ENCODE data around the gene PTCH2.

The PTCH2 gene

GRCh38 chr1:44854970-44855369 is 11.9 kb upstream of the PTCH2 start:
- TF ChIP-seq CTCF (IDR thresholded peaks at IDR 0.05; ENCODE audit: low read depth, low read length, missing control alignments) = no peak
- no peak for DNase-seq (ENCODE audit: extremely low read depth, low read depth)
- no peak overlapping the region for H3K4me3 ChIP-seq (replicated peaks; ENCODE audit: low read depth, low read length)

- no peak for TF ChIP-seq CTCF (IDR thresholded peaks at IDR 0.05; ENCODE audit: low read depth, low read length, missing control alignments)
- no peak for DNase-seq (ENCODE audit: extremely low read depth, low read depth)
- no peak overlapping the region for H3K4me3 ChIP-seq (replicated peaks; ENCODE audit: low read depth, low read length)
These were observed 10.1 kb upstream of the PTCH2 start for GRCh38 chr1:44853201-44853600.

- no peak overlapping the region for H3K4me3 ChIP-seq (replicated peaks; ENCODE audit: low read depth, low read length)
- no peak for TF ChIP-seq CTCF (IDR thresholded peaks at IDR 0.05; ENCODE audit: low read depth, low read length, missing control alignments)
- DNase-seq (ENCODE audit: extremely low read depth, low read depth) = no peak
These were observed 8.3 kb upstream of the PTCH2 start for GRCh38 chr1:44851308-44851707.

GRCh38 chr1:44849575-44850132 is 6.6 kb upstream of the PTCH2 start:
- no peak overlapping the region for H3K4me3 ChIP-seq (replicated peaks; ENCODE audit: low read depth, low read length)
- DNase-seq (ENCODE audit: extremely low read depth, low read depth) = no peak
- no peak for TF ChIP-seq CTCF (IDR thresholded peaks at IDR 0.05; ENCODE audit: low read depth, low read length, missing control alignments)

GRCh38 chr1:44848456-44849181 is 5.6 kb upstream of the PTCH2 start:
- no peak for DNase-seq (ENCODE audit: extremely low read depth, low read depth)
- no peak for TF ChIP-seq CTCF (IDR thresholded peaks at IDR 0.05; ENCODE audit: low read depth, low read length, missing control alignments)
- H3K4me3 ChIP-seq (replicated peaks; ENCODE audit: low read depth, low read length) = no peak overlapping the region

GRCh38 chr1:44847845-44848244 is 4.8 kb upstream of the PTCH2 start:
- DNase-seq (ENCODE audit: extremely low read depth, low read depth) = no peak
- no peak overlapping the region for H3K4me3 ChIP-seq (replicated peaks; ENCODE audit: low read depth, low read length)
- no peak for TF ChIP-seq CTCF (IDR thresholded peaks at IDR 0.05; ENCODE audit: low read depth, low read length, missing control alignments)

All from HFF-Myc (cell line).